Stimulated activated memory B cell treated with anti-CD40 and anti-IgM and Interleukin-4, amounts not matched to agents 10 μg/mL and 1 μg/mL and 100 μg/mL, for 72 hours (primary cell): ENCODE data around the gene SH3BGRL2.

Source experiments
- ATAC-seq: fragments of 150-1000 bp; cut with Tn5 transposase; 2 replicates; pipeline ENCODE4 v1.10.0; 2021
- H3K27ac Mint-ChIP-seq: one replicate; pipeline ENCODE4 v1.8.0; 2022; ENCODE audit warnings: mild to moderate bottlenecking, mixed read lengths
- H3K27me3 Mint-ChIP-seq: one replicate; pipeline ENCODE4 v1.8.0; 2022; ENCODE audit warnings: mixed read lengths
- H3K36me3 Mint-ChIP-seq: one replicate; pipeline ENCODE4 v1.8.0; 2022; ENCODE audit warnings: mixed read lengths
- H3K4me1 Mint-ChIP-seq: one replicate; pipeline ENCODE4 v1.8.0; 2022; ENCODE audit warnings: mixed read lengths
- H3K4me3 Mint-ChIP-seq: one replicate; pipeline ENCODE4 v1.8.0; 2022; ENCODE audit warnings: mild to moderate bottlenecking, moderate library complexity, mixed read lengths
- H3K9me3 Mint-ChIP-seq: one replicate; pipeline ENCODE4 v1.8.0; 2022; ENCODE audit warnings: mixed read lengths

SH3BGRL2 gene

DNA sequence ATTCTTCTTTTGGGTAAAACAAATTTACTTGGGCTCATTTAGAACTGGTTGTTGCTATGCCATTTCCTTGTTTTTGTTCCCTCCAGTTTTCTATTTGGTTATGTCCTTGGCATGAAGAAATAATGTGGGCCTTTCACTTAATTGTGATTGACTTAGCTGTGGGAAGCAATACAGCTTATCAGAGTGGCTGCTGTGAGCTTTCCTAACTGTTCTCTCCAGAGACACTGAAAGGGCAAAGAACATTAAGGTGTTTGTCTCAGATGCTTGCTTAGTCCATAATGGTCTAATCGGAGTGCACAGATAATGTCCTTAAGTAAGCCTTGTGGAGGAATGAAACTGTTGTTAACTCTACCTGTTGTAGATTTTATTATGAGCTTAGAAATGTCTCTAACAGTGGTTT, 56.6 kb downstream of the SH3BGRL2 start:
- H3K27me3 Mint-ChIP-seq = no peaks in the 10 kb centered on the region
- no peak for ATAC-seq
- H3K4me3 Mint-ChIP-seq = no peak overlapping the region
- no peak overlapping the region for H3K27ac Mint-ChIP-seq
- no peaks in the 10 kb centered on the region for H3K4me1 Mint-ChIP-seq
- H3K9me3 Mint-ChIP-seq = peaks cover 2% of the 10 kb centered on the region
- no peaks in the 10 kb centered on the region for H3K36me3 Mint-ChIP-seq

DNA sequence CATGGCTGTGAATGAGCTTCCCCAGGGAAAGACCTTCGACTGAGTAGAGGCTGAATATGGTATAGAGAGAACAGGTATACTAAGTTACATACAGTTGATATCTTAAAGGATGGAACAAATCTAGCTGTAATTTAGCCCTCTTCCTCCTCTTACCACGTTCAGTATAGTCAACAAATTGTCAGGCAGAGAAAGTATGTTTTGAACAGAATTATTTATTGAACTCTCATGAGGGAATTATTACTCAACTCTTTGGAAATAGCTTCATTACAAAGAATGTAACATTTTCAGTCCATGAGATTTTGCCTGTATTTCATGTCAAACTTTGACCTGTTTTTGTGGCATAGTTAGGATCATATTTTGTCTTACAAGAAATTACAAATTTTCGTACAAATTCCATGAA, 63.0 kb downstream of the SH3BGRL2 start:
- no peaks in the 10 kb centered on the region for H3K36me3 Mint-ChIP-seq
- H3K27ac Mint-ChIP-seq = no peak overlapping the region
- H3K27me3 Mint-ChIP-seq = no peaks in the 10 kb centered on the region
- no peak for ATAC-seq
- H3K4me1 Mint-ChIP-seq = no peaks in the 10 kb centered on the region
- no peak overlapping the region for H3K4me3 Mint-ChIP-seq
- no peaks in the 10 kb centered on the region for H3K9me3 Mint-ChIP-seq

DNA sequence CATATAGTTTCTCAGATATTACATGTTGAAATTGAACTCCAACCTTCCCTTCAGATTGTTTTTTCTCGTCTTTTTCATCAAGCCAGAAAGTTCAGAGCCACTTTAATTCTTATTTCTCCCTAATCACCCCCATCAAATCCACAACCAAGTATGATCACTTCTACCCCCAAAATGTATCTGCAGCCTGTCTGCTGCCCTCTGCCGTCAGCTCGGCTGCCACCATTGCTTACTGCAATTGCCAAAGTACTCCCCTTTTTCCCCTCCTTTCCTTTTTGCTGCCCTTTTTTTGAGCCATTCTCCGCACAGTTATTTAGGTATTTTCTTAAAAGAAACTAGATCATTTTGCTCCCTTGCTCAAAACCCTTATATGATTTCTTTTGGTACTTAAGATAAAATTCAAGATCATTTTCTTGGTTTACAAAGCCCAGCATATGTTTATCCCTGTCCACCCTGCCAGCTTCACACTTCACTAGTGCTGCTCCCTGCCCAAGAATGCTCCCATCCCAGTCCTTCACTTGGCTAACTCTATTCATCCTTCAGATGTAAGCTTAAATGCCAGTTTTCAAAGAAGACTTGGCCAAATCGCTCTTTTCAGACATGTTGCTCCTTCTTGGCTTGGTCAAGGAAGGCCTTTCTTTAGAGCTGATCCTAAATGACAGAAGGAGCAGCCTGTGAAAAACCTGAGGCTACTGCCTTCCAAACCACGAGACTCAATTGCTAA, 63.7 kb downstream of the SH3BGRL2 start:
- H3K4me1 Mint-ChIP-seq = no peaks in the 10 kb centered on the region
- H3K27ac Mint-ChIP-seq = no peak overlapping the region
- H3K4me3 Mint-ChIP-seq = no peak overlapping the region
- H3K36me3 Mint-ChIP-seq = no peaks in the 10 kb centered on the region
- no peak for ATAC-seq
- H3K27me3 Mint-ChIP-seq = no peaks in the 10 kb centered on the region
- no peaks in the 10 kb centered on the region for H3K9me3 Mint-ChIP-seq

DNA sequence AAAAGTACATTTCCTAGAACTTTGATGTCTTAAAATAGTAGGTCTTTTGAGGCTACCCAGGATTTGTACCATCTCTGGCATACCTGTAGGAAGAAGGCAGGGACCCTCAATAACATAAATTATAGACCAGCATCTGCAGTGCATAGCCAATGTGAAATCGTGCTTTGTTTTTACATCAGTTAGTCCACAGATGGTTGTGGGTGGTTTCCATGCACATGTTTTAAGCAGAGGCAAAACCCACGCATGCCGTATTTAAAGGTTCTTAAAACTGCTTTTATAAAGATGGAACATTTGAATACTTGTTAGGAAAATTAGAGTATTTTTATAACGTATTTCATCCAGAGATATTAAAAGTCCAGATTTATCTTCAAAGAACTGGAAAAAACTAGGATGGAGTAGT, 66.3 kb downstream of the SH3BGRL2 start:
- Mint-ChIP-seq H3K27ac (no peak overlapping the region), H3K4me3 (no peak overlapping the region), H3K27me3 (no peaks in the 10 kb centered on the region), H3K36me3 (no peaks in the 10 kb centered on the region), H3K9me3 (no peaks in the 10 kb centered on the region), H3K4me1 (no peaks in the 10 kb centered on the region)
- no peak for ATAC-seq

DNA sequence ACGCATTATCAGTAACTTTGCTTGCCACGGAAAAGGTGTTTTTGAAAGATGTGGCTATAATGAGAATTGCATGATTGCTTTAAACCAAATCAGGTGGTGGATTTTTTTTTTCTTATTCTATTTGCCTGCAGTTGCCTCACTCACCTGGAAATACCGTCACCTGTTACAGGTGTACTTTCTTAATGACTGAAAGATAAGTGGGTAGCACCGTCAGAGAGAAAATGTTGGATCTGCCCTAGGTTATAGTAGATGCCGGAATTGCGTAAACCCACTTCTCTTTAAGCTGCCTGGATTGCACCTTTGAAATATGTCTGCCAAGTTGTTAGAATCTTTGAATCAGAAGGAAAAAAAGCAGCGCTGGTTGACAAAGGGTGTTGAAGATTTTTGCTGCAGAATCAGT, 68.5 kb downstream of the SH3BGRL2 start:
- H3K4me1 Mint-ChIP-seq = no peaks in the 10 kb centered on the region
- no peaks in the 10 kb centered on the region for H3K27me3 Mint-ChIP-seq
- no peak overlapping the region for H3K4me3 Mint-ChIP-seq
- no peaks in the 10 kb centered on the region for H3K36me3 Mint-ChIP-seq
- no peak for ATAC-seq
- H3K27ac Mint-ChIP-seq = no peak overlapping the region
- H3K9me3 Mint-ChIP-seq = no peaks in the 10 kb centered on the region

DNA sequence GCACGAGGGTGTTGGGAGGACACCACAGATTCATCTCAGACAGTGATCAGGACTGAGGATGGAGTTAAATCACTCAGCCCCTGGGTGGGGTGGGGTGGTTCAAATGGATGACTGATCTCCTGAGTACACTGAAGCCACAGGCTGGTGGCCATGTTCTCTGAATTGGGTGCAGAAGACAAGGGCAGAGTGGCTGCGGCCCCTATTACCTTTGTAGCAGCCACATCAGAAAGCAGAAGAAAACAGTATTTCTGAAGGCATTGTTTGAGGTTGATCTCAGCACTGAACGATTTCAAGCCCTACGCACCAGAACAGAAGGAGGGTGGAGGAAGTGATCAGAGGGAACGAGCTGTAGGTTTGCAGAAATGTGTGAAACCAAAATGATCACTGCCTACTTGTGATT, 71.6 kb downstream of the SH3BGRL2 start:
- H3K4me3 Mint-ChIP-seq = no peak overlapping the region
- H3K27me3 Mint-ChIP-seq = no peaks in the 10 kb centered on the region
- H3K36me3 Mint-ChIP-seq = no peaks in the 10 kb centered on the region
- no peak overlapping the region for H3K27ac Mint-ChIP-seq
- no peaks in the 10 kb centered on the region for H3K4me1 Mint-ChIP-seq
- no peak for ATAC-seq
- H3K9me3 Mint-ChIP-seq = no peaks in the 10 kb centered on the region

DNA sequence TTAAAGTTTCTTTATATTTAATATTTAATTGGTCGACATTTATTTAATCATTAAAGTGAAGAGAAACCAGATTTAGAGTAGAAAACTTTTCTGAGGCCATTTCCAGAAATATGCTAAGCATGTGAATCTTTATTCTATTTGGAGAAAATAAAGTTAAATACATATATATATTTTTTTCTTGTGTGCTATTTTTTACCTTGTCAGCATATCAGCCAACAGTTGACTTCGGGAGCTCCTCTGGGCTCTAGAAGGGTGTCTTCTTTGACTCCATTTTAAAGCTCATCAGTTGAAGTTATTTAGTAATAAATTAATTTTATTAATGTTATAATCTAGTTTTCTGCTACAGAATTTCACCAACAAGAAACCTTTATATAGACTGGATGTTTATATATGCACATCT, 73.1 kb downstream of the SH3BGRL2 start:
- no peaks in the 10 kb centered on the region for H3K4me1 Mint-ChIP-seq
- ATAC-seq = no peak
- H3K4me3 Mint-ChIP-seq = no peak overlapping the region
- peaks cover 2% of the 10 kb centered on the region for H3K27me3 Mint-ChIP-seq
- no peaks in the 10 kb centered on the region for H3K36me3 Mint-ChIP-seq
- no peak overlapping the region for H3K27ac Mint-ChIP-seq
- no peaks in the 10 kb centered on the region for H3K9me3 Mint-ChIP-seq

DNA sequence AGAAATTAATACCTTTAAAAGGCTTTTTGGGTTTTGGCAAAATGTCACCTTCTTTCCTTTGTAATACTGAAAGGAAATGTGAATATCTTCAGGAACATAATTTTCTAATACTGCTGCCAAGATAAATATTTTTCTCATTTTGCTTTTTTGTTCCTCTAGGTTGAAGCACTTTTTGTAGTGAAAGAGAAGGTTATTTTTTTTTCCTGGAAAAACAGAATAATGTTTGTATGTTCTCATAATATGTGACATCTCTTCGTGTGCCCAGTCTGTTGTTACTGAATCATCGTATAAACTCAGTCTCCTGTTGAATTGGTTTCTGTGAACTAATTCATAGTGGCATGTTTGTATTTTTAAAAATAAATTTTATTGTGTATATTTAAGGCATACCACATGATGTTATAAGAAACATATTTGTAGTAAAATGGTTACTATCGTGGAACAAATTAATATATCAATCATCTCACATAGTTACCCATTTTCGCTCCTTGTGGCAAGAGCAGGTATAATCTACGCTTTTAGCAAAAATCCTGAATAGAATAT, 74.4 kb downstream of the SH3BGRL2 start:
- no peak for ATAC-seq
- Mint-ChIP-seq H3K4me3 (no peak overlapping the region), H3K27me3 (peaks cover 9% of the 10 kb centered on the region), H3K27ac (no peak overlapping the region), H3K4me1 (no peaks in the 10 kb centered on the region), H3K9me3 (no peaks in the 10 kb centered on the region), H3K36me3 (no peaks in the 10 kb centered on the region)

DNA sequence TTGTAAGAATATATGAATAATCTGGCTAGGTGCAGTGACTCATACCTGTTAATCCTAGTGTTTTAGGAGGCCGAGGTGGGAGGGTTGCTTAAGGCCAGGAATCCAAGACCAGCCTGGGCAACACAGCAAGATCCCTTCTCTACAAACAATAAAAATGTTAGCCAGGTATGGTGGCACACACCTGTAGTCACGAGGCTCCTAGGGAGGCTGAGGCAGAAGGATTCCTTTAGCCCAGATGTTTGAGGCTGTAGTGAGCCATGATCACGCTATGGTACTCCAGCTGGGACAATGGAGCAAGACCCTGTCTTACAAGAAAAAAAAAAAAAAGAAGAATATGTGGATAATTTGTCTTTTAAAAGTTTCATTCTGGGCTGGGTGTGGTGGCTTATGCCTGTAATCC, 75.4 kb downstream of the SH3BGRL2 start:
- H3K4me1 Mint-ChIP-seq = no peaks in the 10 kb centered on the region
- H3K27me3 Mint-ChIP-seq = peaks cover 9% of the 10 kb centered on the region

DNA sequence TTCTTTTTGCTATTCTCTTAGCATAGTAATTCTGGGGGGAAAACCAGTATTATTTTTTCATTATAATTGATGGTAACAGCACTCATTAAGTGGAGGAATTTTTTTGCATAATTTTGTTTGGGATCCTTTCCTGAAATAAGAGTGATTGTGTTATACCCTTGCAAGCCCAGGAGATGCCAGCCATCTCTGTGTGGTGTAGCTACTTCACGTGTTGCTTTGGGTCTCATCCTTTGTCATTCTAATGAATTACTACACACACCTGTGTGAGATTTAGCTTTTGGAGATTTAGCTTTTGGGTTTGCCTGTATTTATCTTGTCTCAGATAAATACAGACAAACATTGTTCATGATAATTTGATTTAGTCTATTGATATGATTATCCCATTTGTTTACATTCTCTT, 76.5 kb downstream of the SH3BGRL2 start:
- no peak overlapping the region for H3K4me3 Mint-ChIP-seq
- no peak for ATAC-seq
- peaks cover 11% of the 10 kb centered on the region for H3K27me3 Mint-ChIP-seq
- no peak overlapping the region for H3K27ac Mint-ChIP-seq
- no peaks in the 10 kb centered on the region for H3K4me1 Mint-ChIP-seq
- H3K9me3 Mint-ChIP-seq = no peaks in the 10 kb centered on the region
- no peaks in the 10 kb centered on the region for H3K36me3 Mint-ChIP-seq

More for the DNA sequence above, 75.4 kb downstream of the SH3BGRL2 start:
- H3K27ac Mint-ChIP-seq = no peak overlapping the region
- no peaks in the 10 kb centered on the region for H3K36me3 Mint-ChIP-seq
- ATAC-seq = no peak
- H3K4me3 Mint-ChIP-seq = no peak overlapping the region
- H3K9me3 Mint-ChIP-seq = no peaks in the 10 kb centered on the region

DNA sequence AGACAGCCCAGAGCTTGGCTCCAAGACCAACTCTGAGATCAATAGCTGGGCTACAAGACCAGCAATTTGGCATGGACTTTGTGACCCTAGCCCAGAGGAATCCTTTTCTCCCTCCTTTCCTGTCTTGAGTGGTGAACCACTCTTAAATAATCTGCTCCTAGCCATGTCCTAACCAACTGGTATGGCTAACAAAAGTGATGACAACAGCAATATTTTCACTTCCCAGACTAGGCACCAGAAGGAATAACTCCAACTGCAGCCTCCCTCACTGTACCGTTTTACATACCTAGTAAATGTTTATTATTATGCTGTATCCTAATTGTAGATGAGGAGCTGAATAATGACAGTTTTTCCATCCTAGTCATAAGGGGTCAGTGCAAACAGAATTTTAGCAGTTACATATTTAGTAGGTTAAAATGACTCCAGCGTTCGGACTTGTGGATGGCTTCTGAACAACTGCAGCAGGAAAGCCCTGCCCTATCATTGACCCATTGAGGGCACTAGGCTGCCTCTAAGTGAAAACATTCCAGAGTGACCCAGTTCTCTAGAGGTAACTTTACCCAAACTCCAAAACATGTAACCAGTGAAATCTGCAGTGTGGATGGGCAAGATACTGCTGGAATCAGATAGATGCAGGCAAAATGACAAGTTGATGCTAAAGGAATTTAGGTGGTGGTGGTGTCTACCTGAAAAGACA, 77.1 kb downstream of the SH3BGRL2 start:
- H3K36me3 Mint-ChIP-seq = no peaks in the 10 kb centered on the region
- ATAC-seq = no peak
- no peak overlapping the region for H3K4me3 Mint-ChIP-seq
- peaks cover 15% of the 10 kb centered on the region for H3K27me3 Mint-ChIP-seq
- H3K4me1 Mint-ChIP-seq = no peaks in the 10 kb centered on the region
- no peaks in the 10 kb centered on the region for H3K9me3 Mint-ChIP-seq
- no peak overlapping the region for H3K27ac Mint-ChIP-seq

DNA sequence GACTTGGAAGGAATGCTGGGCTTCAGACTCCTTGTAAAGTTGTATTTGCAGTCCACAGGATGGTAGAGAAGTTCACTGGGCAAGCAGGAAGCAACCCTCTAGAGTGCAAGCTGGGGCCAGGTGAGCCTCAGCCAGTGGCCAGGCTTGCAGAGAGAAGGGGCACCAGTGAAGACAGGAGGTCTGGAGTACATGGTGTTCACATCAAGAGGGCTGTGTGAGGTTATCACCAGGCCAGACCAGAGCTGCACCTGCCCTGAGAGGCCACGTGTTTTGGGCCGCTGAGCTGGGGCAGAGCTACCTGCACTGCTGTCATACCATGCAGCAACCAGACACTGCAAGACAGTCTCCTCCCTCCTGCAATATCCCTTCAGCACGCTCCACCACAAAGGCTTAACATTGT, 79.0 kb downstream of the SH3BGRL2 start:
- Mint-ChIP-seq H3K36me3 (no peaks in the 10 kb centered on the region), H3K4me3 (no peak overlapping the region), H3K9me3 (no peaks in the 10 kb centered on the region), H3K27me3 (peaks cover 15% of the 10 kb centered on the region), H3K4me1 (no peaks in the 10 kb centered on the region), H3K27ac (no peak overlapping the region)
- ATAC-seq = no peak

DNA sequence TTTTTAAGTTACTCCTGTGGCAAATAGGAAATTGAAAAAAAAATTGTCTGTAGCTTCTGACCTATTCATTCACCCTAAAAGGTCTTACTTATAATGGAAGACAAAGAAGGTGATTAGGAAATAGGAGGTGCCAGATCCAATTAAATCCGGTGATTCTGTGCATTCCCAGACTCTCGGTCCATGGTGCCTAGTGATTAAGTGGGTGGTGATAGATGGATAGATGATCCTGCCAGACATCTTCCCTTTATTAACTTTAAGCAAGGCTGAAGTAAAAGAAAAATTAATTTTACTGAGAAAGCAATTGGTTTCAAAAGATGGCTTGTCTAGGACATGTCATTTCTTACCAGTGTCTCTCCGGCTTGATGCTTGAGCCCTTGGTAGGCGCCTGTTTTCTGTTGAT, 80.0 kb downstream of the SH3BGRL2 start:
- no peaks in the 10 kb centered on the region for H3K36me3 Mint-ChIP-seq
- no peaks in the 10 kb centered on the region for H3K9me3 Mint-ChIP-seq

DNA sequence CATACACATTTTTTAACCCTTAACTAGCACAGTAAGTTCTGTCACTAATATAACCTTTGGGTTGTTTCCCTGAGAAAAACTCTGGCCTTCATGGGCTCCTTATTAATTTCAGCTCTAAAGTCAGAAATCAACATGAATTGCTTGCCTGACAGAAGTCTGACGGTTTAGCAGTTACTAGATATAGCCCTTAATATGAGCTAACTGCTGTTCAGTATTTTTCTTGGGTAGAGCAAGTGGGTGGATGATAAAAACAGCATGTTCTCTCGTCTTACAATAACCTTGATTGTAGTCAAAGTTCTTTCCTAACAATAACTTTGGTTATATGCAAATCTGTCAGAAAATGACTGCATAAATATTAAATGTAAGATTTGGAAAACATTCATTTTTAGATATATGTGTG, 81.0 kb downstream of the SH3BGRL2 start:
- no peaks in the 10 kb centered on the region for H3K9me3 Mint-ChIP-seq
- no peak overlapping the region for H3K4me3 Mint-ChIP-seq
- H3K36me3 Mint-ChIP-seq = no peaks in the 10 kb centered on the region
- no peaks in the 10 kb centered on the region for H3K4me1 Mint-ChIP-seq
- peaks cover 15% of the 10 kb centered on the region for H3K27me3 Mint-ChIP-seq
- no peak for ATAC-seq
- no peak overlapping the region for H3K27ac Mint-ChIP-seq

More for the DNA sequence above, 80.0 kb downstream of the SH3BGRL2 start:
- H3K27ac Mint-ChIP-seq = no peak overlapping the region
- peaks cover 15% of the 10 kb centered on the region for H3K27me3 Mint-ChIP-seq
- ATAC-seq = no peak
- H3K4me1 Mint-ChIP-seq = no peaks in the 10 kb centered on the region
- H3K4me3 Mint-ChIP-seq = no peak overlapping the region

DNA sequence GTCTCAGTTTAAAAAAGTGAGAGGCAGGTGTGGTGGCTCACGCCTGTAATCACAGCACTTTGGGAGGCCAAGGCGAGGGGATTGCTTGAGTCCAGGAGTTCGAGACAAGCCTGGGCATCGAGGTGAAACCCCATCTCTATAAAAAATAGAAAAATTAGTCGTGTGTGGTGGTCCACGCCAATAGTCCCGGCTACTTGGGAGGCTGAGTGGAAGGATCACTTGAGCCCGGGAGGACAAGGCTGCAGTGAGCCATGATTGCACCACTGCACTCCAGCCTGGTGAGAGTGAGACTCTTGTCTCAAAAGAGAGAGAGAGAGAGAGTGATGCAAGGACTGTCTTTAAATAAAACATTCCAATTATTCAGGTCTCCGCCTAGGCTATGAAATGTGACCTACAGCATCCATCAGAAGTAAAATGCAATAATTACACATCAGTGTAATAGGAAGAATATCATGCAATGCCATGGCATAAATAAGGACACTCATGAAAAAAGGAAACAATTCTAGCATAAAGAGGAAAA, 81.5 kb downstream of the SH3BGRL2 start:
- Mint-ChIP-seq H3K36me3 (no peaks in the 10 kb centered on the region), H3K9me3 (no peaks in the 10 kb centered on the region), H3K27me3 (peaks cover 15% of the 10 kb centered on the region), H3K4me3 (no peak overlapping the region), H3K27ac (no peak overlapping the region), H3K4me1 (no peaks in the 10 kb centered on the region)
- ATAC-seq = no peak
